PC-3 (cell line): ENCODE measurements around the gene MCCC1. TPM values are rescaled to one million over a fixed set of nuclear protein-coding genes. Genes with fewer than 3 reads are reported as not detected.

Experiments
- ATAC-seq: fragments of 200-7000 bp; cut with Tn5 transposase; 2 replicates; pipeline ENCODE4 v1.9.1; 2020; ENCODE audit warnings: mild to moderate bottlenecking, moderate library complexity
- BruUV-seq: library from RNA; stranded (reverse); fragments of 400-500 nt; replicated peaks from 2 replicates; lab custom pipeline; 2021; lab: Mats Ljungman, UMichigan
- CTCF ChIA-PET: fragments of 300-600 bp; sonication (Branson Sonifier 250); formaldehyde crosslinking; loops from one replicate; lab custom pipeline; 2022; ENCODE audit warnings: antibody characterized with exemption; lab: Charles Lee
- POLR2A ChIA-PET: fragments of 300-600 bp; sonication (Branson Sonifier 250); formaldehyde crosslinking; loops from one replicate; lab custom pipeline; 2022; ENCODE audit warnings: antibody characterized with exemption; ENCODE audit not compliant: unreplicated experiment; lab: Charles Lee
- DNase-seq: peaks from one replicate; pipeline ENCODE4 v3.0.0-alpha.2; 2015
- H2AFZ ChIP-seq: fragments of 300-600 bp; sonication (generic); 2 replicates; pipeline ENCODE4 v1.6.0; 2016; ENCODE audit warnings: antibody characterized with exemption, low read length
- H3F3A ChIP-seq: fragments of 300-600 bp; sonication (generic); one replicate; pipeline ENCODE4 v1.6.0; 2017; ENCODE audit warnings: antibody characterized with exemption, low read length, control low read depth, mild to moderate bottlenecking; ENCODE audit not compliant: unreplicated experiment
- H3K27ac ChIP-seq: fragments of 300-600 bp; sonication (generic); 2 replicates; pipeline ENCODE4 v1.5.1; 2016; ENCODE audit warnings: mild to moderate bottlenecking, low read length
- H3K27me3 ChIP-seq: fragments of 300-600 bp; sonication (generic); 2 replicates; pipeline ENCODE4 v1.6.1; 2016; ENCODE audit warnings: low read length, mixed read lengths
- H3K36me3 ChIP-seq: fragments of 300-600 bp; sonication (generic); 2 replicates; pipeline ENCODE4 v1.6.1; 2016; ENCODE audit warnings: low read depth, mixed run types, low read length, mixed read lengths
- H3K4me1 ChIP-seq: fragments of 300-600 bp; sonication (generic); 2 replicates; pipeline ENCODE4 v1.5.1; 2016; ENCODE audit warnings: low read length; ENCODE audit not compliant: insufficient read depth
- H3K4me2 ChIP-seq: fragments of 300-600 bp; sonication (generic); 2 replicates; pipeline ENCODE4 v1.6.0; 2016; ENCODE audit warnings: low read length
- H3K4me3 ChIP-seq: fragments of 300-600 bp; sonication (generic); 2 replicates; pipeline ENCODE4 v1.5.1; 2016; ENCODE audit warnings: mild to moderate bottlenecking, low read length, mixed read lengths
- H3K79me2 ChIP-seq: fragments of 300-600 bp; sonication (generic); 2 replicates; pipeline ENCODE4 v1.6.1; 2017; ENCODE audit warnings: low read length, mixed read lengths
- H3K9ac ChIP-seq: fragments of 300-600 bp; sonication (generic); 2 replicates; pipeline ENCODE4 v1.6.0; 2016; ENCODE audit warnings: mild to moderate bottlenecking, low read length
- H3K9me2 ChIP-seq: fragments of 300-600 bp; sonication (generic); replicated peaks from 2 replicates; pipeline ENCODE4 v1.6.1; 2016; ENCODE audit warnings: mixed run types, low read length, mixed read lengths
- H3K9me3 ChIP-seq: fragments of 300-600 bp; sonication (generic); 2 replicates; pipeline ENCODE4 v1.6.1; 2016; ENCODE audit warnings: low read length, mixed read lengths
- H4K20me1 ChIP-seq: fragments of 300-600 bp; sonication (generic); 2 replicates; pipeline ENCODE4 v1.6.1; 2016; ENCODE audit warnings: low read length, mixed read lengths
- CTCF ChIP-seq: fragments of 300-600 bp; sonication (generic); conservative IDR thresholded peaks from 2 replicates; pipeline ENCODE4 v1.5.1; 2017; ENCODE audit warnings: antibody characterized with exemption, low read depth, mild to moderate bottlenecking, low read length
- EZH2 ChIP-seq: fragments of 300-600 bp; sonication (generic); IDR thresholded peaks from one replicate; pipeline ENCODE4 v1.6.1; 2017; ENCODE audit warnings: antibody characterized with exemption, mild to moderate bottlenecking, low read length; ENCODE audit not compliant: unreplicated experiment
- EZH2phosphoT487 ChIP-seq: fragments of 300-600 bp; sonication (generic); IDR thresholded peaks from 2 replicates; pipeline ENCODE4 v1.6.1; 2018; ENCODE audit warnings: mild to moderate bottlenecking, antibody characterized with exemption, low read length, borderline replicate concordance
- intact Hi-C: fragments of 100-400 bp; cut with micrococcal nuclease; formaldehyde crosslinking; loops from 2 replicates; pipeline ENCODE4 v1.9.0; 2023
- total RNA-seq: library from RNA; depleted of rRNA; stranded (reverse); fragments of >200 nt; gene quantifications from 2 replicates; pipeline ENCODE4 v1.2.3, GENCODE V29; 2014

The MCCC1 gene
- total RNA-seq, 1 experiment from 2014 or later, result 18.5 TPM

DNA sequence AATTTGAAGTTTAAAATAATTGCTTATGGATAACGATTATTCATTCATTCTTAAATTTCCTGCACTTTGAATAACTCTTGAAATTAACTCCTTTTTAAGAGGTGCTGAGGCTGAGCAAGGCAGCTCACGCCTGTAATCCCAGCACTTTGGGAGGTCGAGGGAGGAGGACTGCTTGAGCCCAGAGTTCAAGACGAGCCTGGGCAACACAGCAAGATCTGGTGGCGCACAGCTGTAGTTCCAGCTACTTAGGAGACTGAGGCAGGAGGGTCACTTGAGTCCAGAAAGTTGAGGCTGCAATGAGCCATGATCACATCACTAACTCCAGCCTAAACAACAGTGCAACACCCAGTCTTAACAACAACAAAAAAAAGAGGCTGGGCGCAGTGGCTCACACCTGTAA lies 126.9 kb downstream of the MCCC1 start:
- CTCF ChIA-PET, result interaction anchor here (0.6 kb wide), 1 partner anchor 255 kb away, joined by 3 read pairs; no protein-coding TSS in a partner anchor
- POLR2A ChIA-PET, result no interaction called here
- Histone ChIP-seq H4K20me1 (peaks cover 4% of the 10 kb centered on the region; the same call in 1 of the 2 replicates), H3F3A (no peaks in the 10 kb centered on the region), H3K9me3 (no peaks in the 10 kb centered on the region), H3K9ac (no peak overlapping the region), H3K4me1 (peaks cover 39% of the 10 kb centered on the region), H3K4me2 (no peak overlapping the region), H3K79me2 (peaks cover 97% of the 10 kb centered on the region), H3K36me3 (no peaks in the 10 kb centered on the region), H3K27ac (no peak overlapping the region), H3K9me2 (no peaks in the 10 kb centered on the region), H3K4me3 (no peak overlapping the region), H2AFZ (no peak overlapping the region), H3K27me3 (no peaks in the 10 kb centered on the region)
- ATAC-seq (no peak), DNase-seq (no peak)
- BruUV-seq, result no TSS peak
- TF ChIP-seq EZH2phosphoT487 (no peak), CTCF (no peak), EZH2 (no peak)
- intact Hi-C loops, result no loop called here

- Histone ChIP-seq H4K20me1 (peaks cover 3% of the 10 kb centered on the region; the same call in 1 of the 2 replicates), H3K27ac (no peak overlapping the region), H3K9ac (no peak overlapping the region), H3K4me3 (no peak overlapping the region), H3K9me2 (no peaks in the 10 kb centered on the region), H3K36me3 (no peaks in the 10 kb centered on the region), H3F3A (no peaks in the 10 kb centered on the region), H3K4me1 (peaks cover 43% of the 10 kb centered on the region), H3K27me3 (no peaks in the 10 kb centered on the region), H3K4me2 (no peak overlapping the region), H2AFZ (no peak overlapping the region), H3K79me2 (peaks cover 95% of the 10 kb centered on the region), H3K9me3 (no peaks in the 10 kb centered on the region)
- ATAC-seq (no peak), DNase-seq (no peak)
- TF ChIP-seq EZH2phosphoT487 (no peak), EZH2 (no peak), CTCF (no peak)
- intact Hi-C loops, result no loop called here
- ChIA-PET CTCF (no interaction called here), POLR2A (interaction anchor here (0.6 kb wide), 1 partner anchor 18 kb away, joined by 8 read pairs; no protein-coding TSS in a partner anchor)
- no TSS peak for BruUV-seq
Observed at GRCh38 chr3:182971637-182972036, 127.7 kb downstream of the MCCC1 start.

DNA sequence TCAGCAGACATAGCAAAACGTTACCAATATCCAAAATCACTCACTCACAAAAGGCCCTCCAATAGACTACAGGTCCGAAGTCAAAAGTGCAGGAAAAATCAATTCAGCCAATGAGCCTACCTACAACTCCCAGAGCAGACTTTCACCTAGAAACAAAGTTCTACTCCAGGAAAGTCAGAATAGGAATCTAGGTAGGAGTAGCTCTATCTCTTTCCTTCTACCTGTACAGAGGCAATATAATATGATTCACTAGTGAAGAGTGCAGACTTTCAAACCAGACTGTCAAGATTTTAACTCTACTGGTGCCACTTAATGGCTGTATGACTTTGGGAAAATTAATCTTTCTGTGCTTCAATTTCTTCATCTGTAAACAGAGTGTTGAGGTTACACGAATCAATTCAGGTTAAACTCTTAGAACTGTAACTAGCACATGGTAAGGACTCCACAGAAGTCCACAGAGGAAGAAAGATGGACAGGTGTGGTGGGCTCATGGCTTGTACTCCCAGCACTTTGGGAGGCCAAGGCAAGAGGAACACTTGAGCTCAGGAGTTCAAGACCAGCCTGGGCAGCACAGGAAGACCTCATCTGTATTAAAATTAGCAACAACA lies 128.4 kb downstream of the MCCC1 start:
- H3K27me3 ChIP-seq, result no peaks in the 10 kb centered on the region
- no peaks in the 10 kb centered on the region for H4K20me1 ChIP-seq
- no peaks in the 10 kb centered on the region for H3K9me3 ChIP-seq
- peaks cover 95% of the 10 kb centered on the region for H3K79me2 ChIP-seq
- H3K9ac ChIP-seq, result no peak overlapping the region
- no peak overlapping the region for H3K4me3 ChIP-seq
- no peak overlapping the region for H2AFZ ChIP-seq
- POLR2A ChIA-PET, result no interaction called here
- no peak overlapping the region for H3K27ac ChIP-seq
- TF ChIP-seq EZH2phosphoT487, result no peak
- peaks cover 43% of the 10 kb centered on the region for H3K4me1 ChIP-seq
- BruUV-seq, result no TSS peak
- no peaks in the 10 kb centered on the region for H3F3A ChIP-seq
- intact Hi-C loops, result no loop called here
- ATAC-seq (peak; percentile 17; the same call in 1 of the 2 replicates), DNase-seq (peak; percentile 47)
- CTCF ChIA-PET, result no interaction called here
- no peaks in the 10 kb centered on the region for H3K9me2 ChIP-seq
- H3K36me3 ChIP-seq, result no peaks in the 10 kb centered on the region
- H3K4me2 ChIP-seq, result no peak overlapping the region
